Mucosa of descending colon (tissue), 3 donors: ENCODE results near the gene UBD. TPM values are rescaled to one million over a fixed set of nuclear protein-coding genes. Genes with fewer than 3 reads are reported as not detected.

Experiments used
- ATAC-seq: fragments of 200-7000 bp; cut with Tn5 transposase; one replicate; pipeline ENCODE4 v1.9.1; 2020; ENCODE audit warnings: mild to moderate bottlenecking, moderate library complexity
- DNase-seq, 3 donors: peaks; one replicate each; pipeline ENCODE4 v3.0.0-alpha.2; 2020
- H3K36me3 ChIP-seq: fragments of 200-600 bp; one replicate; pipeline ENCODE4 v1.8.0; 2021; ENCODE audit warnings: low read depth, mild to moderate bottlenecking
- H3K4me1 ChIP-seq: fragments of 200-600 bp; one replicate; pipeline ENCODE4 v1.8.0; 2021; ENCODE audit warnings: low read depth, mild to moderate bottlenecking
- H3K4me3 ChIP-seq: fragments of 200-600 bp; one replicate; pipeline ENCODE4 v1.8.0; 2021; ENCODE audit warnings: mild to moderate bottlenecking
- H3K9me3 ChIP-seq: fragments of 200-600 bp; one replicate; pipeline ENCODE4 v1.8.0; 2021; ENCODE audit warnings: mild to moderate bottlenecking
- CTCF ChIP-seq: fragments of 200-600 bp; IDR thresholded peaks from one replicate; pipeline ENCODE4 v1.8.0; 2022; ENCODE audit warnings: antibody characterized with exemption, mild to moderate bottlenecking
- intact Hi-C, 2 donors: fragments of 100-400 bp; cut with DNase I in 1 of 2; cut with micrococcal nuclease in 1 of 2; formaldehyde crosslinking; loops; one replicate each; pipeline versions ENCODE4 v1.11.0 to v1.11.1; 2022; cut with DNase I, micrococcal nuclease
- total RNA-seq, 3 donors: library from RNA; stranded (reverse); fragmentation: NEBNext Ultra II Directional in 2 of 3; extraction: Animal tissue kit (Norgen Biotek cat#: 25700) in 2 of 3; gene quantifications; one replicate each; pipeline versions ENCODE4 v1.2.1 to v1.2.4, GENCODE V29; 2021 to 2023
- donor health status: DM: no; HTN: no; CAD: no; lungs with moderate emphysema.
- donor health status: DM: no; HTN: no; CAD: no.
- donor health status: DM: no; HTN: yes; CAD: no.

UBD gene
- total RNA-seq, 3 donors from 2014 or later: 4.2 to 11.7 TPM; not detected in 1

GRCh38 chr6:29516108-29516507, 43.4 kb downstream of the UBD start:
- no peaks in the 10 kb centered on the region for H3K9me3 ChIP-seq
- no peak for TF ChIP-seq CTCF
- no peak overlapping the region for H3K4me3 ChIP-seq
- intact Hi-C loops: no loop called here
- H3K4me1 ChIP-seq: no peaks in the 10 kb centered on the region
- ATAC-seq (no peak), DNase-seq (no peak)
- H3K36me3 ChIP-seq: no peaks in the 10 kb centered on the region

GRCh38 chr6:29510746-29511300, 48.7 kb downstream of the UBD start:
- no peak for DNase-seq
- Histone ChIP-seq H3K4me1 (no peaks in the 10 kb centered on the region), H3K4me3 (no peak overlapping the region), H3K36me3 (no peaks in the 10 kb centered on the region), H3K9me3 (no peaks in the 10 kb centered on the region)
- intact Hi-C loops: no loop called here
- no peak for TF ChIP-seq CTCF
- no peak for ATAC-seq

GRCh38 chr6:29510202-29510601, 49.3 kb downstream of the UBD start:
- TF ChIP-seq CTCF: no peak
- Histone ChIP-seq H3K4me1 (no peaks in the 10 kb centered on the region), H3K4me3 (no peak overlapping the region), H3K9me3 (no peaks in the 10 kb centered on the region), H3K36me3 (no peaks in the 10 kb centered on the region)
- intact Hi-C loops: no loop called here
- DNase-seq: no peak
- ATAC-seq: no peak

GRCh38 chr6:29509711-29510110, 49.8 kb downstream of the UBD start:
- TF ChIP-seq CTCF: no peak
- no peak for ATAC-seq
- Histone ChIP-seq H3K36me3 (no peaks in the 10 kb centered on the region), H3K4me1 (no peaks in the 10 kb centered on the region), H3K4me3 (no peak overlapping the region), H3K9me3 (no peaks in the 10 kb centered on the region)
- intact Hi-C loops: no loop called here
- DNase-seq: no peak

GRCh38 chr6:29509239-29509638, 50.3 kb downstream of the UBD start:
- no peak for DNase-seq
- H3K36me3 ChIP-seq: no peaks in the 10 kb centered on the region
- TF ChIP-seq CTCF: no peak
- H3K9me3 ChIP-seq: no peaks in the 10 kb centered on the region
- no peaks in the 10 kb centered on the region for H3K4me1 ChIP-seq
- ATAC-seq: no peak
- H3K4me3 ChIP-seq: no peak overlapping the region
- intact Hi-C loops: no loop called here

- no peak for DNase-seq
- no peak for TF ChIP-seq CTCF
- H3K4me3 ChIP-seq: no peak overlapping the region
- H3K4me1 ChIP-seq: no peaks in the 10 kb centered on the region
- H3K36me3 ChIP-seq: no peaks in the 10 kb centered on the region
- H3K9me3 ChIP-seq: no peaks in the 10 kb centered on the region
- no peak for ATAC-seq
- intact Hi-C loops: no loop called here
These were observed 52.2 kb downstream of the UBD start for GRCh38 chr6:29507319-29507718.
